ENCODE data around the gene GIPC3. TPM values are rescaled to one million over a fixed set of nuclear protein-coding genes. Genes with fewer than 3 reads are reported as not detected.

GIPC3 gene
- polyA plus RNA-seq, 1 of the 3 experiments (the other 2 are of a cell fraction): 0.20 TPM

- peaks cover 11% of the 10 kb centered on the region; the same call in 1 of the 2 replicates for H4K20me1 ChIP-seq (ENCODE audit: insufficient read depth)
- no peak overlapping the region for H3K27ac ChIP-seq (ENCODE audit: low read depth in 2 of 2, low read length in 1 of 2)
- H2AFZ ChIP-seq (ENCODE audit: low read depth): peak overlapping the region; percentile 99; the same call in 1 of the 2 replicates
- peak overlapping the region; percentile 58 for H3K9ac ChIP-seq
- no peaks in the 10 kb centered on the region for H3K27me3 ChIP-seq (ENCODE audit: insufficient read depth)
- no peak for TF ChIP-seq FOSL2 (IDR thresholded peaks at IDR 0.05; ENCODE audit: borderline replicate concordance, low read depth)
- no peak for TF ChIP-seq RCOR1 (IDR thresholded peaks at IDR 0.05; ENCODE audit: low read length)
- TF ChIP-seq GATA2 (CRISPR knock-in tag; IDR thresholded peaks at IDR 0.05): no peak
- no peak for TF ChIP-seq USF2 (IDR thresholded peaks at IDR 0.05; ENCODE audit: borderline replicate concordance, low read depth, low read length)
- no peak for TF ChIP-seq MXI1 (IDR thresholded peaks at IDR 0.05; ENCODE audit: low read depth, low read length)
- TF ChIP-seq PBX3 (IDR thresholded peaks at IDR 0.05): no peak
- no peak for TF ChIP-seq TAF1 (IDR thresholded peaks at IDR 0.05; ENCODE audit: borderline replicate concordance, low read depth, low read length)
- no peaks in the 10 kb centered on the region for H3K9me3 ChIP-seq
- no peak for DNase-seq
- peaks cover 55% of the 10 kb centered on the region for H3K79me2 ChIP-seq (ENCODE audit: insufficient read depth)
- 38% methylated on average over 9 of the region's 9 CpGs for WGBS (ENCODE audit: low lambda C conversion rate)
- H3K4me1 ChIP-seq (ENCODE audit: control insufficient read depth in 1 of 2, insufficient read depth in 2 of 2, low read depth in 1 of 2, low read length in 1 of 2): peaks cover 3 to 15% of the 10 kb centered on the region in 2 experiments; a peak in 1 of 4 replicates
- H3F3A ChIP-seq (replicated peaks; ENCODE audit: insufficient read depth): no peaks in the 10 kb centered on the region
- CTCF ChIA-PET: interaction anchor here (0.9 to 7.3 kb wide), 7 partner anchors 10 to 281 kb away, joined by 3 to 73 read pairs (median 5); partner anchors contain the start of gene TEKTIP1
- peak overlapping the region; percentile 97 for H3K4me2 ChIP-seq
- peak overlapping the region; percentile 67 to 98 for H3K4me3 ChIP-seq (ENCODE audit: low read depth in 2 of 2, low read length in 1 of 2)
- POLR2A ChIA-PET: interaction anchor here (0.6 to 1.1 kb wide), 3 partner anchors 17 to 206 kb away, joined by 3 to 5 read pairs (median 3); no protein-coding TSS in a partner anchor
- no peaks in the 10 kb centered on the region for H3K9me2 ChIP-seq
- H3K36me3 ChIP-seq (replicated peaks in 1 of 2; ENCODE audit: control insufficient read depth in 1 of 2, insufficient read depth in 2 of 2, low read length in 1 of 2): no peaks in the 10 kb centered on the region
Observed at GRCh38 chr19:3556423-3556977, 28.8 kb upstream of the GIPC3 start.

GRCh38 chr19:3556978-3557460 is 28.3 kb upstream of the GIPC3 start:
- Histone ChIP-seq H3K4me3 (ENCODE audit: low read depth in 2 of 2, low read length in 1 of 2) (peak overlapping the region; percentile 67 to 98), H3K9me2 (no peaks in the 10 kb centered on the region), H3K79me2 (ENCODE audit: insufficient read depth) (peaks cover 49% of the 10 kb centered on the region), H3K9me3 (no peaks in the 10 kb centered on the region), H3K9ac (peak overlapping the region; percentile 58), H3K4me1 (ENCODE audit: control insufficient read depth in 1 of 2, insufficient read depth in 2 of 2, low read depth in 1 of 2, low read length in 1 of 2) (peaks cover 3 to 15% of the 10 kb centered on the region in 2 experiments; a peak in 1 of 4 replicates), H2AFZ (ENCODE audit: low read depth) (peak overlapping the region; percentile 99; the same call in 1 of the 2 replicates), H3K27me3 (ENCODE audit: insufficient read depth) (no peaks in the 10 kb centered on the region), H3F3A (replicated peaks; ENCODE audit: insufficient read depth) (no peaks in the 10 kb centered on the region), H3K4me2 (peak overlapping the region; percentile 97), H3K27ac (ENCODE audit: low read depth in 2 of 2, low read length in 1 of 2) (no peak overlapping the region; a peak in 1 of 4 replicates), H3K36me3 (replicated peaks in 1 of 2; ENCODE audit: control insufficient read depth in 1 of 2, insufficient read depth in 2 of 2, low read length in 1 of 2) (no peaks in the 10 kb centered on the region), H4K20me1 (ENCODE audit: insufficient read depth) (peaks cover 11% of the 10 kb centered on the region; the same call in 1 of the 2 replicates)
- DNase-seq: peak; percentile 74
- ChIA-PET POLR2A (interaction anchor here (0.6 to 1.1 kb wide), 3 partner anchors 17 to 206 kb away, joined by 3 to 5 read pairs (median 3); no protein-coding TSS in a partner anchor), CTCF (interaction anchor here (0.8 to 7.3 kb wide), 8 partner anchors 10 to 281 kb away, joined by 3 to 73 read pairs (median 4); partner anchors contain the start of gene TEKTIP1)
- 0% methylated on average over 6 of the region's 60 CpGs for WGBS (ENCODE audit: low lambda C conversion rate)
- no peak for TF ChIP-seq FOXJ3 (CRISPR knock-in tag; IDR thresholded peaks at IDR 0.05)
- TF ChIP-seq TCF12 (IDR thresholded peaks at IDR 0.05): no peak
- TF ChIP-seq RCOR1 (IDR thresholded peaks at IDR 0.05; ENCODE audit: low read length): no peak
- TF ChIP-seq GATA2 (CRISPR knock-in tag; IDR thresholded peaks at IDR 0.05): no peak
- TF ChIP-seq JUND (IDR thresholded peaks at IDR 0.05): no peak
- no peak for TF ChIP-seq MEF2A (IDR thresholded peaks at IDR 0.05; ENCODE audit: borderline replicate concordance, low read depth)
- TF ChIP-seq FOSL2 (IDR thresholded peaks at IDR 0.05; ENCODE audit: borderline replicate concordance, low read depth): no peak; the same call in 1 of the 2 replicates
- TF ChIP-seq SMC3 (IDR thresholded peaks at IDR 0.05; ENCODE audit: low read depth, low read length): no peak
- no peak for TF ChIP-seq CHD2 (IDR thresholded peaks at IDR 0.05; ENCODE audit: low read length, partially characterized antibody)
- TF ChIP-seq REST (IDR thresholded peaks at IDR 0.05; ENCODE audit: low read depth, low read length): 0 out of 2 replicates have a peak, but pooled peaks have one; percentile 64
- peak; percentile 22; the same call in 1 of the 2 replicates for TF ChIP-seq CTCF (IDR thresholded peaks at IDR 0.05)
- no peak for TF ChIP-seq USF2 (IDR thresholded peaks at IDR 0.05; ENCODE audit: borderline replicate concordance, low read depth, low read length)

Measured in SK-N-SH (cell line).